GM19452 (cell line): ENCODE measurements around the gene CSF1R.

Experiments used
- ATAC-seq: cut with Tn5 transposase; IDR thresholded peaks from one replicate; pipeline ENCODE4 v1.9.1; 2021; ENCODE audit not compliant: unreplicated experiment

CSF1R gene

DNA sequence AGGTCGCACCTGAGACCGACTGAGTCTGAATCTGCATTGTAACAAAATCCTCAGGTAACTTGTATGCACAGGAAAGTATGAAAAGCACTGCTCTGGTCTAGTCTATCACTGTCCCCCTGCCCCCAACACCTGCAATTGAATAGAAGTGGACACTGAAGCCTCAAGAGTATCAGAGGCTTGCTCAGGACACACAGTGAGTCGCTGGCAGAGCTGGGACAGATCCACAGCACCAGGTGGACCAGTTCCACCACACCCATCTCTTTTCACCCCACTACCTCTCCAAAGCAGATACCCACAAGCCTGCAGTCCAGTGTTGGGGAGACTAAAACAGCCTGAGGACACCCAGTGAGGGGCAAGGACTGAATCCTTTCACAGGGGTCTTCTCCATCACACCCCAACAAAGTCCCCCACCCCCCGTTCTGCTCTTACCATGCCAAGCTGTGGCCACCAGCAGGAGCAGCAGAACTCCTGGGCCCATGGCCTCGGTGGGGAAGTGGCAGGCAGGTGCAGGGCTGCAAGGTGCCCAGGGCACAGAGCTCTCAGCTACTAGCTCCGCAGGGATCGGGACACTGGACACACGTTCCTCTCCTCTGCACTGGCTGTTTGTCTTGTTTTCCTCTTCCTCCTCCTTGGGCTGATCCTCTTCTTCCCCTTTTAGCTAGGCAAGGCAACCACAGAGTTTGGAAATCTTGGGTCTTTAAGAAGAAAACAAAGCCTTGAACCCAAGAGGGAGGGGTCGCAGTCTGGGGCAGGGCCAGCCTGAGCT is at the start of gene CSF1R:
Gene CSF1R, minus strand, starts transcription at position 605 of the 766 bp plus-strand sequence. Its CDS starts 127 bp downstream, at position 478.
- no peak for ATAC-seq

DNA sequence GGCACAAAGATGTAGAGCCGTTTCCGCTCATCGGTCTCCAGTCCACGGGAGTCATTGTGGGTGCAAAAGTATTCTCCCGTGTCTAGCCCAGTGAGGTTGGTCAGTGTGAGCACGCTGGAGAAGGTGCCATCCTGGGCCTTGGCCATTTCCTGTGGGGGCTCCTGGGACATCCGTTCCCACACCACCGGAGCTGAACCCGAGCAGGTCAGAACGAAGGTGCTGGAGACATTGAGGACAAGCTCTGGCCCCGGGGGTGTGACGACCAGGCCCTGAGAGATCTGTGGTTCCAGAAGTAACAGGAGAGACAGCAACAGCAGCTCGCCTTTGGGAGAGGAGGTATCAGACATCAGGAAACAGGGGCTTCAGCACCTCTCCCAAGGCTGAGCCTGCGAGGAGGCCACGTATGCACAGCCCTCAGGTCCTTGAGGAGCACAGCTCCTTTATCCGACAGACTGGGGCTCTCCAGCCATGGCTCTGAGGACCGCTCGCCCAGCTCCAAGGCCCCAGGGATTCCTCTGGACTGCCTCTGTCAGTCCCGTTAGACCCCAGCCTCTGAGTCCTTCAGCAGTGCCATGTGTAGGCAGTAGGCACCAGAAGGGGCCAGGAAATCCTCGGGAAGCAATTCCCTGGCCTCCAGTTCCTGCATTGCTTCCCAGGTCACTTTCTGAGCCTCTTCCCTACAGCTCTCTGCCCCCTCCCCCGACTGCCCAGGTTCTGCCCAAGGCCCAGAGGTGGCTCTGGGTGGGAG is 49.4 kb upstream of the CSF1R start:
- ATAC-seq: no peak

DNA sequence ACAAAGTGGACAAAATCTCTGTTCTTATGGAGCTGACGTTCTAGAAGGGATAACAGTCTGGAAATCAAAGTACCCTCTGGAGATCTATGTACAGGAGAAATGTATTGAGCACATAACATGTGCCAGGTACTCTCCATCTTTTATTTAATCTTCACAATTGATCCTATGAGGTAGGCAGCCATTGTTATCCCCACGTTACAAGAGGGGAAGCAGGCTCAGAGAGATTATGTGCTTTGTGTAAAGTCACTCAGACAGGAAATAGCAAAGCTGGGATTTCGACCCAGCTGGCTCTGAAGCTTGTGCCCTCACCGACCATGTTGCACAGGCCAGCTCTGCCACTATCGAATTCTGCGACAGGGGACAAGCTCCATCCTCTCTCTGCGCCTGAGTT is 47.8 kb upstream of the CSF1R start:
- no peak for ATAC-seq

DNA sequence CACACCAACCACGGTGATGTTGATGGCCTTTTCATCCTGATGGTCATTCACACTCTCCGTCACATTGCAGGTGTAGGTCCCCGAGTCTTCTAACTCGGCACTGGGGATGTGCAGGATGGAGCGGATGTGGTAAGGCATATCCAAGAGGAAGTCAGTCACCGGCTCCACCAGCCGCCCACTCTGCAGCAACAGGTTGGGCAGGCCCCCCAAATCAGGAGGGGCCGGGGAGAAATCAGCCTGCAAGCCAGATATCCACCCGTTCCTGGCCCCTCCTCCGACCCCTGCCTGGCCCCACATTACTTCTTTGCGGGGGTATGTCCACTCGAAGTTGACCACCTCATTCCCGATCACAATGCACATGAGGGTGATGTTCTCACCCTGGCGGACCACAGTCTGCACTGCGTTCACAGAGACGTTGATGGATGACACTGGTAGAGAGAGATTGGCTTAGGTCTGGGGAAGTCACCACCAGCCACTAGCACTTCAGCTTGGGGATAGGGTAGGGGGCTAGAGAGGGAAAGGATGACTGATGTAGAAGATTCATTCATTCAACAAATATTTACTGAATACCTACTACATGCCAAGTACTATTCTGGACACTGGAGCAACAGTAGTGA is 47.3 kb upstream of the CSF1R start:
- no peak for ATAC-seq

DNA sequence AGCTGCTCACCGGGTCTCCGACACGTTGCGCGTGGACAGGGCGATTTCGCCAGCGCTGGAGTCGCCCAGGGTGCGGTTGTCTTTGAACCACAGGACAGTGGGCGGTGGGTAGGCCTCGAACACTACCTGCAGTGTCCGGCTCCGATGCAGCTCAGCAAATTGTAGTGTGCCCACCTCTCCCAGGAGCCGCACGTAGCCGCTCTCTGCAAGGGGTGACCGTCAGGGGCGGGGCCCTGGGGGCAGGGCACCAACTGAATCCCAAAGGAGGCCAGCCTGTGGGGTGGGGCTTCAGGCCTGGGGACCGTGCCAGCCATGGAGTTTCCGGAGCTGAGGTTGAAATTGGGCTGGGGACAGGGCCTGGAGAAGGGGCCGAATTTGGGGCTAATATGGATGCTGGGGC is 46.4 kb upstream of the CSF1R start:
- ATAC-seq: no peak

DNA sequence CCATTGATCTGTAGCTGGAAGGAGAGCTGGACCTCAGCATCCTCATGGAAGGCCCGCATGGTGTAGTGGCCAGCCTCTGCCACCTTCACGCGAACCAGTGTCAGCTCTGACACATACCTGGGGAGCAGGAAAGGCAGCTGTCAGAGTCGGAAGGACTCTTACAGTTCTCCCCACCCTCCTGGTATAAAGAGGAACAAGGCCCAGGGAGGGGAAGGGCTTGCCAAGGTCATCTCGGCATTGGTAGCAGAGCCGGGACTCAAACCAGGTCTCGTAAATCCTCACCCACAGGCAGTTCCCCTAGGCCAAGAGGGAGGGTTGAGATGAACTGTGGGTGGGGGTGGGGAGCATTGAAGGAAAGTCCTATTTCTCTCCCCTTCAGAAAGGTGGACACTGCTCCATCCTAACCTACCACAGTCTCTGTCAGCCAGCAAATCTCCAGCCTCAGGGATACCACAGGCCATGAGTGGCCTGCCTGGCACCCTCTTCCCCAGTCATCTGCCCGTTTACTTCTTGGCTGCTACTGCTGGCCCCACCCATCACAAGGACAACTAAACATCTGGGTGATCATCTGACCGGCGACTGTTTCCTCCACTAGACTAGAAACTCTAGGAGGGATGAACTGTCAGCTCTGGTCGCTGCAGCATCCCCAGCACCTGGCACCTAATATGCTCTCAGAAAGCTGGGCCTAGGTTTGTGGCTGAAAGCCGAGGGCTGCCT is 45.8 kb upstream of the CSF1R start:
- no peak for ATAC-seq

DNA sequence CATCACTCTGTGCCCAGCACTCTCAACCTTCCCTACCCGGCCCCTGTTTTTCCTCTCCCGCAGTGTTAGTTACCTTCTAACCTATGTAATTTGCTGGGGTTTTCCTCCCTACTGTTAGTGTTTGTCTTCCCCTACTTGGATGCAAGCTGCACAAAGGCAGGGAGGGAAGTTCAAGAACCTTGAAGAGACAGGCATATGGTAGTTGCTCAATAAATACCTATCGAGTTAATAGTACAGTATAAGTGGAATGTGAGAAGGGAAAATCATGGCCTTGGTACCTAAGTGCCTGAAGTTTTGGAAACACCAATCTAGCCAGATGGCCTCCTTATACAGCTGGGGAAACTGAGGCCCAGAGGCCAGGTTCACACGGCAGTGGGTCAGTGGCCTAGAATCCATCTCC is 45.1 kb upstream of the CSF1R start:
- ATAC-seq: no peak

DNA sequence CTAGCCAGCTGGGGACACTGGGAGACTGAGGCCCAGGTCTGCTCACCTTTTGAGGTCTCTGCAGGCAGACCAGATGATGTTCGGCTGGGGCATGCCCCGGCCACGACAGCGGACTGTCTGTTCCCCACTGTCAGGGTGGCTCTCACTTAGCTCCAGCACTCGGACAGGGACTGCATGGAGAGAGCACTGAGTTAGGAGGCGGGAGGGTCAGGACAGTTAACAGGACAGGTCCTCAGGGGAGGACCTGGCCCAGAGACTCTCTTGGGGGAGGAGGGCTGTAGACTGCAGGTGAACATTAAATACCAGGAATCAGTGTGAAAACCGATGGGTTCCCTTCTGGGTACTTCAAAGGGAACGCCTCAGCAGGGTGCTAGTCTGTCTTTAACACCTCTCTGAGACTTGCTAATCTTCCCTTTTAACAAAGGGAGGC is 44.2 kb upstream of the CSF1R start:
- ATAC-seq: no peak

DNA sequence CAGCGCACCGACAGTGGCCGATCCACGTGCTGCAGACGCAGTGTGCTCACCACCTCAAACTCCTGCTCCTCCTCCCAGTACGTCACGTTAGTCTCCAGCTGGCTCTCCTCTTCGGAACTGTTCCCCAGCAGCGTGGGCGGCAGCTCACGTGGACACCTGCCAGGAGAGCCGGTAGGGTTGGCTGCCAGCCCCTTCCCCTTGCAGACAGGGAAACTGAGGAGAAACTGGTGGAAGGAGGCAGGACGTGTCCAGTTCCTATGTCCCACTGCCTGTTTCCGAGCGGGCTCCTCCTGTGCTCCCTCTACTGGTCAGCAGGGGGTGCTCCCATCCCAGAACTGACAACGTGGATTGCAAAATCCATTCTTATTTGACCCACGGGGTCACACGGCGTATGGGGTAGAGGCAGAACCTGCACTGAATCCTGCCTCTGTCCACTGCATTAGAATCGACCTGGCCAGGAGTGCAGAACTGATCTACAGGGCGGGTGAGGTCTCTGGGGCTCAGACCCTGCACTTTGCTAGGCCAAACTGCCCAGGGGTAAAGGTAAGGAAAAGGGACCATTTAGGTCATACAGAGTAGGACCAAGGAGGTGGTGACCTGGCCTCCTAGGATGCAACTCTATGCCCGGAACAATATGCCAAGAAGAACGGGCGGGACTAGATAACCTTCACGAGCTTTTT is 43.6 kb upstream of the CSF1R start:
- peak; percentile 64 for ATAC-seq

DNA sequence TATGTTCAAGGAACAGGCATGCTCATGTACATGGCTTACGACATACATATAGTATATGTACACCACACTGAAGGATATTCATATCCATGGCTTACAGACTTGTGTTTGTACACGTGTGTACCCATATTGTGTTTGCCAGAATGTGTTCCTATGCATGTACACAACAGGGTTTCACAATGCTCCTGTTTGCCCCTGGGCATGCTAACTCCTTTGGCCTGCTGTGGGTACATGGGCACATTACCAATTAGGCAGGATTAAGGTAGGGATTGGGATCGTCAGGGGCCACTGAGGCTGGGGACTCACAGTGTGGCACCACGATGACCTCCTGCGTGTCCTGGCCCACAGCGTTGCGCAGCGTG is 43.1 kb upstream of the CSF1R start:
- ATAC-seq: no peak

DNA sequence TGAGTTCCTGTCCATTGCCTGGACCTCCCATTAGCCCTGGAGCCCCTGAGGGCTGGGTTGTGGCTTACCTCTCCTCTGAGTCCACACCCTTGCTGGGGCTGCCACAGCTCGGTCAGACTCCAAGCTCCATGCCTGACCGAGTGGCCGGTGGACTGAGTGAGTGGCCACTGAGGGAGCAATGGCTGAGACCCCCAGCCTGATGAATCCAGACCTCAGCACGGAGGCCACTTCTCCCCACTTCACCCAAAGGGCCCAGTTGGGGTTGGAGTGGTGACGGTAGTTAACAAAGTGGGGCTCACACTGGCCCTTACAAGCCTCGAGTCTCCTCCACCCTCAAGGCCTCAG is 40.5 kb upstream of the CSF1R start:
- ATAC-seq: no peak

DNA sequence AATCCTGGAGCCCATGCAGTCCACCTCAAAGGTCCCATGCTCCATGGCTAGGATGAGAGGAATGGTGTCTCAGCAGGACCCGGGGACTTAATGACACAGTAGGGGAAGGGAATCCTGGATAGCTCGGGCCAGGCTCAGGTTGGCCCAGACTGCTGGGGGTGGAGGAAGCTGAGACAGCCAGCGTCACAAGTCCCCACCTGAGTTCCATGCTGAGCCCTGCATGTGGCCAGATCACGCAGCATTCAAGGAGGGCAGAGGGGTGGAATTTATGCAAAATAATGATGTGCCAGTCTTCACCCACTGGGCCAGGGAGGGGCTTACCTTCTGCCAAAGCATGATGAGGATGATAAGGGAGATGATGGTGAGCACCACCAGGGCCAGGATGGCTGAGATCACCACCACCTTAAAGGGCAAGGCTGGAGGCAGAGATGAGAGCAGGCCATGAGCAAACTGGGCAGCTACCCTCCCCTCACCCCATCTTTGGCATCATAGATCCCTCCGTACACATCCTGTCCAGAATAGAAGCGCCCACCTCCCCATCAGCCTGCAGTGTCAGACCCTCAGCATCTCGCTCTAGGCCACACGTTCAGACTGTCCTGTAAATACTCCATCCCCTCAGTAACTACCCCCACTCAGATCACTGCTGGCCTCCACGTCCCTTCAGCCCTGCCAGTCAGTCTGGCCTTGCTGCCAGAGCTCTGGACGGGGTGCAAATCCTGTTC is 40.0 kb upstream of the CSF1R start:
- no peak for ATAC-seq

DNA sequence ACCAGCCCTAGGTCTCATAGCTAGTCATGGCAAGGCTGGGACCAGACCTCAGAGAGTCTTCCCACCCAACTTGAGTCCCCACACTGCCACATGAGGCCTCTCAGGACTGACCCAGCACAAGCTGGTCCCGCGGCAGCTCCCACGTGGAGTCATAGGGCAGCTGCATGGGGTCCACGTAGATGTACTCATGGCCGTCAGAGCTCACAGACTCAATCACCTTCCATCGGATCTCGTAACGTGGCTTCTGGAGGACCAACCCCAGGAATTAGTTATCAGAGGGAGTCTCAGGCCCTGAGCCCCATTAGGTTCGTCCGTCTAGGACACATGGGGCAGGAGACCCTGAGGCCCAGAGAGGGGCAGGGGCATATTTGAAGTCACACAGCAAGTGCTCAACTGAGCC is 39.0 kb upstream of the CSF1R start:
- ATAC-seq: no peak

DNA sequence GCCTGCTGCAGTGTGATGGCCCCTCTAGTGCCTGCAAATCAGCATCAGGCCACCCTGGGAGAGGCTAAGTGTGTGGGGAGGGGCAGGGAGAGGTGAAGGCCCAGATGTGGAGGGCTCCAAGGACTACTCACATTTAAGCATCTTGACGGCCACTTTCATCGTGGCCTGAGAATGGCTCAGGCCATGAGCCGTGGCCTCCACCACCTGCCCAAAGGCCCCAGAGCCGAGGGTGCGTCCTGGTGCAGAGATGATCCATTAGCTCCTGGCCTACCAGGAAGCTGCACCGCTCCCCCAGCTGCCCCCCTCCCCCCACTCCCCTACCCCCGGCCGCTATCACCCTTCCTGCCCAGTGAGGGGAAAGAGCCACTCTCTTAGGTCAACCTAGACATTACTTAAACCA is 38.2 kb upstream of the CSF1R start:
- ATAC-seq: no peak

DNA sequence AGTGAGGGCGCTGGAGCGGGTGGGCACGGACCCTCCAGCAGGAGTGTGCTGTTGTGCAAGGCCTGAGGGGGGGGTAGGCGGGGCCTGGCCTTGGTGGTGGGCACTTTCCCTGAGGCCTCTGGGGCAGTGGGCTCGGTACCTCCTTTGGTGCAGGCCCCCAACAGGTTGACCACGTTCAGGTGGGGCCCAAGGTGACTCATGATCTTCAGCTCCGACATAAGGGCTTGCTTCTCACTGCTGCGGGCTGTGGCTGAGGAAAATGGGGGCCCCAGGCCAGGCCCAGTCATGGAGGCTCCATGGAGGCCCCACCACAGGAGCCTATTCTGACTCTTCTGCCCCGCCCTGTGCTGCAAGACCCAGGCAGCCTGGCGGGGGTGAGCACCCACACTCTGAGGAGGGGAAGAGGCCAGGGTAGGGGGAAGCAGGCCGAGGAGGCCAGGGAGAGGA is 37.8 kb upstream of the CSF1R start:
- ATAC-seq: no peak

DNA sequence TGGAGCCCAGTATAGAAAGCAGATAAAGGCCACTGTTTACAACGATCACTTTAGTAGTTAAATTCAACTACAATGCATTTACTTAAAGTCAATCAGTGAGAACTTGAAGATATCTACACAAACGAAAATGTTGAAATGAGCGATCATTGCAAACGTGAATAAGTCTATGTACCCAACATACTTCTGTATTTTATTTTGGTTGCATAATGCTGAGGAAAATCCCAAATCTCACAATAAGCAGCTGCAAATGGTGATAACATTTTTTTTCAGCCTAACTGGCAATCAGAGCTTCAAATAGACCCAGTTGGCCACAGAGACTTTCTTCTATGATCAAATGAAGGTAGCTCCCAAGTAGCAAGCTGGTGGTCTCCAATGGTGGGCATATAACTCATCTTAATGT is 37.2 kb upstream of the CSF1R start:
- ATAC-seq: no peak

DNA sequence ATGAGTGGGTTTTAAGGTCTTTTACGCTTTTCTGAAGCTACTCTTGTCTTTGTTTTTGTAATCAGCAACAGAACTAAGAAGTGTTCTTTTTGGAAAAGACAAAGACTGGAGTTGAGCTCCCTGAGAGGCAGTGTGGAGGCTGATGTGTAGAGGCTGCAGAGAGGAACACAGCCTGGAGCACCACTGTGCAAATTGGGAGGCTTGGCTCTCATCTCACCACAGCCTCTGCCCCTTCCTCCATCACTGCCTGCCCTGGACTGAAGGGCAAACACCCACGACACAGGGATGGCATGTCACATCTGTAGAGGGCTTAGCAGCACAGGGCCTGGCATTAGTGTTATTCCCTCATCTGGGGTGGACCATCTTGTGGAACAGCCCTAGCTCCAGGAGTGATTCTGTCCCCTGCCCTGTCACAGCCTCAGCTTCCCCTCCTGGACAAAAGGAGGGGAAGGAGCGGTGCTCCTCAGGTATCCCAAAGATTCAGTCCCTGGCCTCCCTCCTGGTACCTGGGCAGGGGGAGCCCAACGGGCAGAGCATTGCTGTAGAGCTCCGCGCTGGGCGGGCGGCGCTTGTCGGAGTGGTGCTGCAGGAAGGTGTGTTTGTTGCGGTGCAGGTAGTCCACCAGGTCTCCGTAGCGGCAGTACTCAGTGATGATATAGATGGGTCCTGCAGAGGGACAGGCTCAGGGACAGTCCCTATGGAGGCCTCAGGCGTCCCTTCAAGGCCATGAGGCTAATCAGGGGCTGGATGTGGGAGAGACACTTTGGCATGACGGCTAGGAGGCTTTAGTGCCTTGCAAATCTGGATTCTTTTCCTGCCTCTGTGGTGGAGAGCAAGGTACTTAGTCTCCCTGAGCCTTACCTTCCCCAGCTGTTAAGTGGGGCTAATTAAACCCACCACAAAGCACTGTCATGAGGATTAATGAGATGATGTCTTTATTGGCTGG is 36.5 kb upstream of the CSF1R start:
- ATAC-seq: no peak

DNA sequence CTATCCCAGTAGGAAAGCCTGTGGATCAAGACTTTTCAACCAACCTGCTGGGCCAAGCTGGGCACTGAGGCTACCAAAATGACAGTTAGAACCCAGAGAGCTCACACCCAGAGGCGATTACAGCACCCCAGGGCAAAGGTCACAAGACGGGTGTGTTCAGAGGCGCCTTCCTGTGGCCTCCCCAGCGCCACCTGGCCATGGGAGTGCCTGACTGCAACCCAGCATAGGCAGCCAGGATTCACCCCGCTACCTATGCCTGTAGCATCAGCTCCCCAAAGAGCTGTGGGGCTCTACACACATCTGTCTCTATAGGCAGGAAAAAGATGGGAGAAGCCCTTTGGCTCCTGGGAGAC is 35.8 kb upstream of the CSF1R start:
- ATAC-seq: no peak

DNA sequence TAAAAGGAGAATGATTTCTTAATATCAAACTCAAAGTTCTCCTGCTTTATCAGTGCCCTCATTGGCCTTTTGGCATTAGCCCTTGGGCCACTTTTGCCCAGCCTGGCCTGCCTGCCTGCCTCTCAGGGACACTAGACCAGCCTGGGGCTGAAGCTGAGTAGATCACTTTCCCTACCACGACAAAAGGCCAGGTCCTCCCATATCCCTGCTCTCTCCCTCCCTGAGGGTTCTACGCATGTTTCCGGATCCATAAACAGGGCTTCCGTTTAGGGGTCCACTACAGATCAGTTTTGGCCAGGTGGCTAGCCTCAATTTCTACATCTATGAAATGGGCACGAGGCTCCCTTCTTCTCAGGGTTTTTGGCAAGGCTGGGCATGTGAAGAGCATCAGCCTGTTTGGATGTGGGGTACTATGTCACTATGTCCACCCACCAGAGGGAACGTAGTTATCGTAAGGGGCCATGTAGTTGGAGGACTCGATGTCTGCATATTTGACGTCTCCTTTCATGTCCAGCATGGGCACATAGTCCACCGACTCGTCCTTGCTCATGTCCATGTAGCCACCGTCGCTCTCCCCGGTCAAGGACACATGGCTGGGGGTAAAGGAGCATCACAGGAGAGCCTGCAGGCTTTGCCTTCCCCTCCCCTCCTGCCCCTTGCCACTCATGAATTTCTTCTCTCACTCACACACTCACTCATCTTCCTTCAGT is 35.2 kb upstream of the CSF1R start:
- ATAC-seq: no peak
